HEK293 (cell line): Measurements from ENCODE around the gene PDZRN3.

Source experiments
- CTCF ChIA-PET: fragments of 350-600 bp; formaldehyde crosslinking; extraction: SDS; loops from one replicate; lab custom pipeline; 2021; ENCODE audit warnings: antibody characterized with exemption; lab: Yijun Ruan, JAX
- POLR2A ChIA-PET: fragments of 300-600 bp; formaldehyde crosslinking; extraction: SDS; loops from one replicate; lab custom pipeline; 2020; ENCODE audit warnings: antibody characterized with exemption, inconsistent platforms; lab: Yijun Ruan, JAX
- H3K27ac ChIP-seq: fragments of 200-500 bp; sonication (Bioruptor generic); 2 replicates; pipeline ENCODE4 v1.5.1; 2014; ENCODE audit warnings: low read depth, low read length, control low read depth, inconsistent platforms; ENCODE audit errors: extremely low read depth
- H3K36me3 ChIP-seq, 2 experiments: fragments of 200-500 bp in 1 of 2; sonication (Bioruptor generic) in 1 of 2; 1 replicate in 1 of 2; 2 replicates in 1 of 2; pipeline ENCODE4 v1.5.1; 2014 to 2017; ENCODE audit warnings: inconsistent platforms in 2 of 2, low read length in 2 of 2; ENCODE audit not compliant: control insufficient read depth in 2 of 2, insufficient read depth in 1 of 2
- H3K4me1 ChIP-seq: fragments of 200-500 bp; sonication (Bioruptor generic); 2 replicates; pipeline ENCODE4 v1.5.1; 2014; ENCODE audit warnings: mild to moderate bottlenecking, low read length, inconsistent platforms; ENCODE audit not compliant: control insufficient read depth, insufficient read depth
- H3K4me3 ChIP-seq: 2 replicates; pipeline ENCODE4 v1.5.1; 2011; ENCODE audit warnings: low read depth, mild to moderate bottlenecking, control low read depth, low read length, moderate library complexity
- H3K9me3 ChIP-seq: fragments of 200-500 bp; sonication (Bioruptor generic); 2 replicates; pipeline ENCODE4 v1.5.1; 2014; ENCODE audit warnings: low read depth, low read length, inconsistent platforms; ENCODE audit not compliant: control insufficient read depth, insufficient read depth
- RBAK ChIP-seq: fragments of 450-650 bp; formaldehyde crosslinking; IDR thresholded peaks from 2 replicates; pipeline ENCODE4 v1.5.1; 2016; ENCODE audit warnings: missing biosample characterization, missing genetic modification characterization
- REPIN1 ChIP-seq: fragments of 450-650 bp; formaldehyde crosslinking; IDR thresholded peaks from 2 replicates; pipeline ENCODE4 v1.5.1; 2017; ENCODE audit warnings: missing biosample characterization, missing genetic modification characterization, low read depth
- ZBTB6 ChIP-seq: fragments of 450-650 bp; formaldehyde crosslinking; IDR thresholded peaks from 2 replicates; pipeline ENCODE4 v1.5.1; 2017; ENCODE audit warnings: missing biosample characterization, missing genetic modification characterization
- ZBTB8A ChIP-seq: fragments of 450-650 bp; formaldehyde crosslinking; IDR thresholded peaks from 2 replicates; pipeline ENCODE4 v1.5.1; 2016; ENCODE audit warnings: missing biosample characterization, missing genetic modification characterization
- ZNF148 ChIP-seq: fragments of 450-650 bp; formaldehyde crosslinking; IDR thresholded peaks from 2 replicates; pipeline ENCODE4 v1.5.0; 2017; ENCODE audit warnings: missing biosample characterization, missing genetic modification characterization, borderline replicate concordance
- ZNF184 ChIP-seq: fragments of 450-650 bp; IDR thresholded peaks from 2 replicates; pipeline ENCODE4 v1.5.1; 2018; ENCODE audit warnings: missing biosample characterization, mild to moderate bottlenecking, missing genetic modification characterization
- ZNF366 ChIP-seq: fragments of 450-650 bp; formaldehyde crosslinking; conservative IDR thresholded peaks from 2 replicates; pipeline ENCODE4 v1.5.1; 2016; ENCODE audit warnings: missing biosample characterization, missing genetic modification characterization
- ZNF426 ChIP-seq: fragments of 450-650 bp; formaldehyde crosslinking; IDR thresholded peaks from 2 replicates; pipeline ENCODE4 v1.5.1; 2017; ENCODE audit warnings: missing biosample characterization, missing genetic modification characterization, mild to moderate bottlenecking, inconsistent platforms, moderate library complexity
- ZNF48 ChIP-seq: fragments of 450-650 bp; formaldehyde crosslinking; IDR thresholded peaks from 2 replicates; pipeline ENCODE4 v1.5.1; 2016; ENCODE audit warnings: missing biosample characterization, missing genetic modification characterization
- ZNF629 ChIP-seq: fragments of 450-650 bp; formaldehyde crosslinking; IDR thresholded peaks from 2 replicates; pipeline ENCODE4 v1.5.1; 2017; ENCODE audit warnings: missing biosample characterization, missing genetic modification characterization
- ZNF747 ChIP-seq: fragments of 450-650 bp; formaldehyde crosslinking; IDR thresholded peaks from 2 replicates; pipeline ENCODE4 v1.5.1; 2016; ENCODE audit warnings: missing biosample characterization, missing genetic modification characterization
- ZNF843 ChIP-seq: fragments of 450-650 bp; formaldehyde crosslinking; IDR thresholded peaks from 2 replicates; pipeline ENCODE4 v1.5.1; 2016; ENCODE audit warnings: missing biosample characterization, missing genetic modification characterization
- TF ChIP-seq, protein P1 (sequence below): fragments of 450-650 bp; formaldehyde crosslinking; IDR thresholded peaks from 2 replicates; pipeline ENCODE4 v1.5.1; 2016; ENCODE audit warnings: missing biosample characterization, missing genetic modification characterization
- TF ChIP-seq, protein P2 (sequence below): fragments of 450-650 bp; formaldehyde crosslinking; IDR thresholded peaks from 2 replicates; pipeline ENCODE4 v1.5.1; 2016; ENCODE audit warnings: missing biosample characterization, missing genetic modification characterization
- TF ChIP-seq, protein P3 (sequence below): fragments of 450-650 bp; formaldehyde crosslinking; IDR thresholded peaks from 2 replicates; pipeline ENCODE4 v1.5.1; 2016; ENCODE audit warnings: missing biosample characterization, missing genetic modification characterization

Gene PDZRN3

GRCh38 chr3:73479325-73479724, 145.4 kb downstream of the PDZRN3 start:
- no peak overlapping the region for H3K27ac ChIP-seq
- H3K4me3 ChIP-seq = no peak overlapping the region
- TF ChIP-seq, protein P1, sequence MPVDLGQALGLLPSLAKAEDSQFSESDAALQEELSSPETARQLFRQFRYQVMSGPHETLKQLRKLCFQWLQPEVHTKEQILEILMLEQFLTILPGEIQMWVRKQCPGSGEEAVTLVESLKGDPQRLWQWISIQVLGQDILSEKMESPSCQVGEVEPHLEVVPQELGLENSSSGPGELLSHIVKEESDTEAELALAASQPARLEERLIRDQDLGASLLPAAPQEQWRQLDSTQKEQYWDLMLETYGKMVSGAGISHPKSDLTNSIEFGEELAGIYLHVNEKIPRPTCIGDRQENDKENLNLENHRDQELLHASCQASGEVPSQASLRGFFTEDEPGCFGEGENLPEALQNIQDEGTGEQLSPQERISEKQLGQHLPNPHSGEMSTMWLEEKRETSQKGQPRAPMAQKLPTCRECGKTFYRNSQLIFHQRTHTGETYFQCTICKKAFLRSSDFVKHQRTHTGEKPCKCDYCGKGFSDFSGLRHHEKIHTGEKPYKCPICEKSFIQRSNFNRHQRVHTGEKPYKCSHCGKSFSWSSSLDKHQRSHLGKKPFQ (tag by site-specific recombination) = no peak
- TF ChIP-seq ZNF366 (tag by site-specific recombination) (no peak), ZNF426 (tag by site-specific recombination) (no peak), ZBTB6 (tag by site-specific recombination) (no peak), RBAK (tag by site-specific recombination) (no peak), ZNF629 (no peak), ZNF148 (no peak), ZNF184 (tag by site-specific recombination) (no peak), ZNF747 (tag by site-specific recombination) (no peak), ZNF48 (tag by site-specific recombination) (no peak), REPIN1 (tag by site-specific recombination) (no peak), ZBTB8A (tag by site-specific recombination) (no peak), ZNF843 (tag by site-specific recombination) (no peak)
- TF ChIP-seq, protein P2, sequence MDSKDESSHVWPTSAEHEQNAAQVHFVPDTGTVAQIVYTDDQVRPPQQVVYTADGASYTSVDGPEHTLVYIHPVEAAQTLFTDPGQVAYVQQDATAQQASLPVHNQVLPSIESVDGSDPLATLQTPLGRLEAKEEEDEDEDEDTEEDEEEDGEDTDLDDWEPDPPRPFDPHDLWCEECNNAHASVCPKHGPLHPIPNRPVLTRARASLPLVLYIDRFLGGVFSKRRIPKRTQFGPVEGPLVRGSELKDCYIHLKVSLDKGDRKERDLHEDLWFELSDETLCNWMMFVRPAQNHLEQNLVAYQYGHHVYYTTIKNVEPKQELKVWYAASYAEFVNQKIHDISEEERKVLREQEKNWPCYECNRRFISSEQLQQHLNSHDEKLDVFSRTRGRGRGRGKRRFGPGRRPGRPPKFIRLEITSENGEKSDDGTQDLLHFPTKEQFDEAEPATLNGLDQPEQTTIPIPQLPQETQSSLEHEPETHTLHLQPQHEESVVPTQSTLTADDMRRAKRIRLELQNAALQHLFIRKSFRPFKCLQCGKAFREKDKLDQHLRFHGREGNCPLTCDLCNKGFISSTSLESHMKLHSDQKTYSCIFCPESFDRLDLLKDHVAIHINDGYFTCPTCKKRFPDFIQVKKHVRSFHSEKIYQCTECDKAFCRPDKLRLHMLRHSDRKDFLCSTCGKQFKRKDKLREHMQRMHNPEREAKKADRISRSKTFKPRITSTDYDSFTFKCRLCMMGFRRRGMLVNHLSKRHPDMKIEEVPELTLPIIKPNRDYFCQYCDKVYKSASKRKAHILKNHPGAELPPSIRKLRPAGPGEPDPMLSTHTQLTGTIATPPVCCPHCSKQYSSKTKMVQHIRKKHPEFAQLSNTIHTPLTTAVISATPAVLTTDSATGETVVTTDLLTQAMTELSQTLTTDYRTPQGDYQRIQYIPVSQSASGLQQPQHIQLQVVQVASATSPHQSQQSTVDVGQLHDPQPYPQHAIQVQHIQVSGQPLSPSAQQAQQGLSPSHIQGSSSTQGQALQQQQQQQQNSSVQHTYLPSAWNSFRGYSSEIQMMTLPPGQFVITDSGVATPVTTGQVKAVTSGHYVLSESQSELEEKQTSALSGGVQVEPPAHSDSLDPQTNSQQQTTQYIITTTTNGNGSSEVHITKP (tag by site-specific recombination) = no peak
- TF ChIP-seq, protein P3, sequence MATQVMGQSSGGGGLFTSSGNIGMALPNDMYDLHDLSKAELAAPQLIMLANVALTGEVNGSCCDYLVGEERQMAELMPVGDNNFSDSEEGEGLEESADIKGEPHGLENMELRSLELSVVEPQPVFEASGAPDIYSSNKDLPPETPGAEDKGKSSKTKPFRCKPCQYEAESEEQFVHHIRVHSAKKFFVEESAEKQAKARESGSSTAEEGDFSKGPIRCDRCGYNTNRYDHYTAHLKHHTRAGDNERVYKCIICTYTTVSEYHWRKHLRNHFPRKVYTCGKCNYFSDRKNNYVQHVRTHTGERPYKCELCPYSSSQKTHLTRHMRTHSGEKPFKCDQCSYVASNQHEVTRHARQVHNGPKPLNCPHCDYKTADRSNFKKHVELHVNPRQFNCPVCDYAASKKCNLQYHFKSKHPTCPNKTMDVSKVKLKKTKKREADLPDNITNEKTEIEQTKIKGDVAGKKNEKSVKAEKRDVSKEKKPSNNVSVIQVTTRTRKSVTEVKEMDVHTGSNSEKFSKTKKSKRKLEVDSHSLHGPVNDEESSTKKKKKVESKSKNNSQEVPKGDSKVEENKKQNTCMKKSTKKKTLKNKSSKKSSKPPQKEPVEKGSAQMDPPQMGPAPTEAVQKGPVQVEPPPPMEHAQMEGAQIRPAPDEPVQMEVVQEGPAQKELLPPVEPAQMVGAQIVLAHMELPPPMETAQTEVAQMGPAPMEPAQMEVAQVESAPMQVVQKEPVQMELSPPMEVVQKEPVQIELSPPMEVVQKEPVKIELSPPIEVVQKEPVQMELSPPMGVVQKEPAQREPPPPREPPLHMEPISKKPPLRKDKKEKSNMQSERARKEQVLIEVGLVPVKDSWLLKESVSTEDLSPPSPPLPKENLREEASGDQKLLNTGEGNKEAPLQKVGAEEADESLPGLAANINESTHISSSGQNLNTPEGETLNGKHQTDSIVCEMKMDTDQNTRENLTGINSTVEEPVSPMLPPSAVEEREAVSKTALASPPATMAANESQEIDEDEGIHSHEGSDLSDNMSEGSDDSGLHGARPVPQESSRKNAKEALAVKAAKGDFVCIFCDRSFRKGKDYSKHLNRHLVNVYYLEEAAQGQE (tag by site-specific recombination) = no peak
- H3K9me3 ChIP-seq = no peaks in the 10 kb centered on the region
- no peaks in the 10 kb centered on the region for H3K4me1 ChIP-seq
- ChIA-PET CTCF (no interaction called here), POLR2A (no interaction called here)
- H3K36me3 ChIP-seq = no peaks in the 10 kb centered on the region
